Tibial artery (tissue), 4 donors: ENCODE measurements around the gene MOB3C.

Experiments
- DNase-seq, 2 donors: peaks; one replicate each; pipeline ENCODE4 v3.0.0-alpha.2; 2019
- H3K27ac ChIP-seq, 2 donors: fragments of 200-600 bp; sonication (generic) in 1 of 2; 1 replicate in 1 of 2; 2 replicates in 1 of 2; pipeline ENCODE4 v1.5.1; 2018 to 2019; ENCODE audit warnings: mild to moderate bottlenecking in 1 of 2
- H3K27me3 ChIP-seq, 2 donors: fragments of 200-600 bp; sonication (generic) in 1 of 2; one replicate each; pipeline versions ENCODE4 v1.5.1 to v1.6.0; 2016 to 2019
- H3K36me3 ChIP-seq, 3 donors: fragments of 200-600 bp; sonication (generic) in 2 of 3; one replicate each; pipeline ENCODE4 v1.5.1; 2016 to 2019; ENCODE audit warnings: mild to moderate bottlenecking in 2 of 3
- H3K4me1 ChIP-seq, 4 donors: fragments of 200-600 bp; sonication (generic) in 2 of 4; 1 replicate in 3 of 4; 2 replicates in 1 of 4; pipeline ENCODE4 v1.5.1; 2016 to 2019
- H3K4me3 ChIP-seq, 2 donors: fragments of 200-600 bp; sonication (generic) in 1 of 2; 1 replicate in 1 of 2; 2 replicates in 1 of 2; pipeline ENCODE4 v1.5.1; 2018 to 2019; ENCODE audit warnings: mild to moderate bottlenecking in 2 of 2
- H3K9me3 ChIP-seq, 3 donors: fragments of 200-600 bp; sonication (generic) in 1 of 3; one replicate each; pipeline ENCODE4 v1.5.1; 2016 to 2019
- intact Hi-C: fragments of 100-400 bp; cut with DNase I; formaldehyde crosslinking; loops from one replicate; pipeline ENCODE4 v1.15.0; 2023; ENCODE audit warnings: low total_unique reads
- TF ChIP-seq, protein P1 (sequence below), 2 experiments: fragments of 200-600 bp in 1 of 2; fragments of 450-650 bp in 1 of 2; IDR thresholded peaks; one replicate each; pipeline ENCODE4 v1.5.1; 2017 to 2019; ENCODE audit warnings: antibody characterized with exemption in 2 of 2, mild to moderate bottlenecking in 1 of 2, moderate library complexity in 1 of 2

The MOB3C gene

DNA sequence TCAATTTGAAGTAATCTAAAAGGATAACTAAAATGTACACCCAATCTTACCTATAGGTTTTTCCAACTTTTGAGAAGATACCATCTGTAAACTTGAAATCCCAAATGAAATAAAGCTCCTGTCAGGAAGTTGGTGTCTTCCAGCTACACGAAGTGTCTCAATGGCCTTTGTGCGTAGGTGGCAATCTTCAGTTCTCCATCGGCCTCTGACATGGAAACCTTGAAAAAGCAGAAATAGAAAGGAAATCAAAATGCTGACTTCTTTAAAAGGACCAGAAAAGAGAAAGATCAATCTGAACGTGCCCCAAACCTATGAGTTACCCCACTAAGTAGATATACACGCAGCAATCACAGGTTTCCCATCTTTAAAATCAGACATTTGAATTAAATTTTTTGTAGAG is 22.5 kb downstream of the MOB3C start:
- H3K27ac ChIP-seq, result no peak overlapping the region
- DNase-seq, result no peak
- no peaks in the 10 kb centered on the region for H3K27me3 ChIP-seq
- intact Hi-C loops, result no loop called here
- H3K36me3 ChIP-seq, result peaks cover 42 to 57% (median 43%) of the 10 kb centered on the region in 3 donors
- peaks cover 0 to 11% (median 3%) of the 10 kb centered on the region in 4 donors for H3K4me1 ChIP-seq
- H3K9me3 ChIP-seq, result no peaks in the 10 kb centered on the region
- H3K4me3 ChIP-seq, result no peak overlapping the region
- TF ChIP-seq, protein P1, sequence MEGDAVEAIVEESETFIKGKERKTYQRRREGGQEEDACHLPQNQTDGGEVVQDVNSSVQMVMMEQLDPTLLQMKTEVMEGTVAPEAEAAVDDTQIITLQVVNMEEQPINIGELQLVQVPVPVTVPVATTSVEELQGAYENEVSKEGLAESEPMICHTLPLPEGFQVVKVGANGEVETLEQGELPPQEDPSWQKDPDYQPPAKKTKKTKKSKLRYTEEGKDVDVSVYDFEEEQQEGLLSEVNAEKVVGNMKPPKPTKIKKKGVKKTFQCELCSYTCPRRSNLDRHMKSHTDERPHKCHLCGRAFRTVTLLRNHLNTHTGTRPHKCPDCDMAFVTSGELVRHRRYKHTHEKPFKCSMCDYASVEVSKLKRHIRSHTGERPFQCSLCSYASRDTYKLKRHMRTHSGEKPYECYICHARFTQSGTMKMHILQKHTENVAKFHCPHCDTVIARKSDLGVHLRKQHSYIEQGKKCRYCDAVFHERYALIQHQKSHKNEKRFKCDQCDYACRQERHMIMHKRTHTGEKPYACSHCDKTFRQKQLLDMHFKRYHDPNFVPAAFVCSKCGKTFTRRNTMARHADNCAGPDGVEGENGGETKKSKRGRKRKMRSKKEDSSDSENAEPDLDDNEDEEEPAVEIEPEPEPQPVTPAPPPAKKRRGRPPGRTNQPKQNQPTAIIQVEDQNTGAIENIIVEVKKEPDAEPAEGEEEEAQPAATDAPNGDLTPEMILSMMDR (IDR thresholded peaks at IDR 0.05), result no peak

DNA sequence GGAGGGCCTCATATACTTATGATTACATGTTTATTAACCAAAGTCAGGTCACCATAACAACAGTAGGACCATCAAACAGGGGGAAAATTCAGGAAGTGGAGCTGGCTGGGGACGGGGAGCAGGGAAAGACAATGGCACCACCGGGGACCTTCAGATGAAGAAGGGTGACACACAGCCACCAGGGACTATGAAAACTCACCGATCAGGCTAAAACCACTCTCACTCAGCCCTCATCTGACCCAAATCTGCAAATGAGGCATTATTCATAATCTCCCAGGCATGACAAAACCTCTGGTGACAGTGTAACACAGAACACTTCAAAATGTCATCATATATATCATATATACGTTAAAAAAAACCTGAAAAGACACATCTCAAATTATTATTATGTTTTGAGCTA is 23.8 kb downstream of the MOB3C start:
- Histone ChIP-seq H3K27ac (no peak overlapping the region), H3K4me1 (peaks cover 0 to 8% (median 3%) of the 10 kb centered on the region in 4 donors), H3K4me3 (no peak overlapping the region), H3K36me3 (peaks cover 46 to 62% (median 47%) of the 10 kb centered on the region in 3 donors), H3K9me3 (no peaks in the 10 kb centered on the region), H3K27me3 (no peaks in the 10 kb centered on the region)
- TF ChIP-seq, protein P1 (IDR thresholded peaks at IDR 0.05), result no peak
- DNase-seq, result no peak
- intact Hi-C loops, result no loop called here

DNA sequence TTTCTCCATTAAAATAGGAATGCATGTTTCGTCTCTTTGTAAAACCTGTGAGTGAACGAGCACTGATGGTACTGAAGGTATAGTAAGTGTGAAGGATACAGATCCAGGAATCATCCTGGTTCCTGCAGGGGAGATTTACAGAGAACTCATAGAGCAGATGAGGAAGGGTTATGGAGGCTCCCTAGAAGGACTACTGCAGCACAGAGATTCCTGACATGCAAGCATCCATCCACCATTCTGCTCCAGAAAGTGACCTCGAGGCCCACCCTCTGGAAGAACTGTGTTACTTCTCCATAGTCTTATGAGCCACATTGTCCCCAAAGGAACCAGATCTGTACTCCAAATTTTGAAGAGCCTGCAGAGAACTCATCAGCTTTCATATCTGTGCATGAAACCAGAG is 27.1 kb downstream of the MOB3C start:
- DNase-seq, result no peak
- H3K4me3 ChIP-seq, result no peak overlapping the region
- H3K36me3 ChIP-seq, result peaks cover 59 to 89% (median 64%) of the 10 kb centered on the region in 3 donors
- no peaks in the 10 kb centered on the region for H3K27me3 ChIP-seq
- intact Hi-C loops, result no loop called here
- no peak overlapping the region for H3K27ac ChIP-seq
- H3K4me1 ChIP-seq, result no peaks in the 10 kb centered on the region
- TF ChIP-seq, protein P1 (IDR thresholded peaks at IDR 0.05), result no peak
- no peaks in the 10 kb centered on the region for H3K9me3 ChIP-seq

DNA sequence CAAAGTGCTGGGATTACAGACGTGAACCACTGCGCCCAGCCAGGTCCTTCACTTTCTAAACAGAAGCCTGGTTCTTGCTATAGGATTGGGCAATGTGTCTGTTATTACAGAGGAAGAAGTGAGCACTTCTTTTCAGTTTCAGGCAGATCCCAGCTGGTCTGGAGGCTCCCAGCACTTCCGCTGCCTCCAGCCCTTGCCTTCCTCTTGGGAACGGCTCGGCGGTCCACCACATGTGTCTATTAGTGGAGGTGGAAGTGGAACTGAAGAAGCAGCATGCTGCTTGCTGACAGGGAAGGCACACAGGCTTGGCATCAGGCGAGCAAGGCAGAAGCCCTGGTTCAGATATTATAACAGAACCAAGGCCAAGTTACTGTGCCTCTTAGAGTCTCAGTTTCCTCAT is 29.5 kb downstream of the MOB3C start:
- Histone ChIP-seq H3K4me3 (no peak overlapping the region), H3K4me1 (no peaks in the 10 kb centered on the region), H3K36me3 (peaks cover 54 to 89% (median 66%) of the 10 kb centered on the region in 3 donors), H3K27ac (no peak overlapping the region), H3K27me3 (no peaks in the 10 kb centered on the region), H3K9me3 (no peaks in the 10 kb centered on the region)
- intact Hi-C loops, result no loop called here
- TF ChIP-seq, protein P1 (IDR thresholded peaks at IDR 0.05), result no peak
- peak; percentile 68 to 80 for DNase-seq

DNA sequence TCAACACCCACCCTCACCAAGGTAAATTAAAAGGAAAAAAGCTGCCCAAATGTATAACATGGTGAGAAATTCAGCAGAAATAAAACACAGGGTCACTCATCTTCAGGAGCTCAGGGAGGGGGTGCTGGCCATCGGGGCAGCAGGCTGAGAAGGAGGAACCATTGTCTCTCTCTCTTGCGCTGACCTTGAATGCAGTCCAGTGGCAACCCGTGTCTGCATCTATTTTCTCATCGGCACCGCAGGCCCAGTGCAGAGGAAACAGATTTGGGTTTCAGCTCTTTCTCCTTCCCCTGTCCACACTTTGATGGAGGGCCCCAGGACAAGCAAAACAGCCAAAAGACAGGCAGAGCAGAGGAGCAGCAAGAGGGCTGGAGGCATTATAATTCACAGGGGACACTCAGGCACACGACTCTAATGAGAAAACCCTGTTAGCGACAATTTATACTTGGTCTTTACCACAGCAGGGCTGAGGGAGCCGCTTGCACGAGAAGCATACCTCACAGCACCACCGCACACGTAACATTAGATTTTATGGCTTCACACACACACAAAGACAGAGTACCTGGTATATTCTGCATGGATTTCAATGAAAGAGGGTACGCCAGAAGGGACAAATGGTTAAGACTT is 31.2 kb downstream of the MOB3C start:
- H3K36me3 ChIP-seq, result peaks cover 38 to 87% (median 61%) of the 10 kb centered on the region in 3 donors
- H3K4me1 ChIP-seq, result no peaks in the 10 kb centered on the region
- TF ChIP-seq, protein P1 (IDR thresholded peaks at IDR 0.05), result no peak
- H3K27ac ChIP-seq, result no peak overlapping the region
- no peaks in the 10 kb centered on the region for H3K9me3 ChIP-seq
- no peaks in the 10 kb centered on the region for H3K27me3 ChIP-seq
- DNase-seq, result no peak
- intact Hi-C loops, result no loop called here
- H3K4me3 ChIP-seq, result no peak overlapping the region
